Esophagus muscularis mucosa (tissue), 4 donors: ENCODE data around the gene USP19. TPM values are rescaled to one million over a fixed set of nuclear protein-coding genes. Genes with fewer than 3 reads are reported as not detected.

Experiments
- DNase-seq: peaks from one replicate; pipeline ENCODE4 v3.0.0-alpha.2; 2017; ENCODE audit errors: extremely low spot score
- H3K27ac ChIP-seq, 4 donors: fragments of 200-600 bp; sonication (generic); replicated peaks in 1 of 4; 1 replicate in 3 of 4; 2 replicates in 1 of 4; pipeline ENCODE4 v1.5.1; 2016 to 2019; ENCODE audit warnings: mild to moderate bottlenecking in 1 of 4
- H3K27me3 ChIP-seq, 4 donors: fragments of 200-600 bp; sonication (generic); one replicate each; pipeline versions ENCODE4 v1.5.1 to v1.6.0; 2016 to 2019
- H3K36me3 ChIP-seq, 4 donors: fragments of 200-600 bp; sonication (generic); one replicate each; pipeline ENCODE4 v1.5.1; 2016 to 2019
- H3K4me1 ChIP-seq, 4 donors: fragments of 200-600 bp; sonication (generic); one replicate each; pipeline ENCODE4 v1.5.1; 2016 to 2019
- H3K4me3 ChIP-seq, 4 donors: fragments of 200-600 bp; sonication (generic); 1 replicate in 2 of 4; 2 replicates in 2 of 4; pipeline ENCODE4 v1.5.1; 2016 to 2019; ENCODE audit warnings: mild to moderate bottlenecking in 4 of 4, moderate library complexity in 1 of 4
- H3K9me3 ChIP-seq, 4 donors: fragments of 200-600 bp; sonication (generic); 1 replicate in 3 of 4; 2 replicates in 1 of 4; pipeline ENCODE4 v1.5.1; 2016 to 2019
- CTCF ChIP-seq, 3 experiments: fragments of 200-600 bp in 2 of 3; fragments of 450-650 bp in 1 of 3; sonication (generic) in 2 of 3; IDR thresholded peaks; one replicate each; pipeline ENCODE4 v1.5.1; 2017 to 2019; ENCODE audit warnings: antibody characterized with exemption in 3 of 3, mild to moderate bottlenecking in 2 of 3, moderate library complexity in 1 of 3
- EP300 ChIP-seq: sonication (generic); formaldehyde crosslinking; IDR thresholded peaks from one replicate; pipeline ENCODE4 v1.6.1; 2017; ENCODE audit warnings: antibody characterized with exemption
- POLR2A ChIP-seq: fragments of 450-650 bp; IDR thresholded peaks from one replicate; pipeline ENCODE4 v1.6.1; 2017; ENCODE audit warnings: antibody characterized with exemption, moderate library complexity, mild to moderate bottlenecking, low read depth
- POLR2AphosphoS5 ChIP-seq, 2 donors: sonication (generic); formaldehyde crosslinking; IDR thresholded peaks; one replicate each; pipeline ENCODE4 v1.6.1; 2017; ENCODE audit warnings: antibody characterized with exemption in 2 of 2
- WGBS: methylation state at CpG from one replicate; pipeline ENCODE4 v1.1.5; 2018; 5-methylcytosine and 5-hydroxymethylcytosine counted together
- intact Hi-C: fragments of 100-400 bp; cut with DNase I; formaldehyde crosslinking; loops from one replicate; pipeline ENCODE4 v1.15.1; 2023
- total RNA-seq, 4 donors: library from RNA; depleted of rRNA; stranded (reverse); fragments of >200 nt; gene quantifications; one replicate each; pipeline versions ENCODE4 v1.1.0 to v1.2.1, GENCODE V29; 2016

USP19 gene
- total RNA-seq = 10 to 100 TPM; 57.5 to 64.4 (median 59.9) TPM

GRCh38 chr3:49120438-49121131, at the start of gene USP19:
TSS of gene USP19 (minus strand) at chr3:49120823. CDS start at chr3:49119145, 1,678 bp downstream.
- Histone ChIP-seq H3K4me1 (peaks cover 17 to 46% (median 30%) of the 10 kb centered on the region in 4 donors), H3K36me3 (peaks cover 73 to 84% (median 81%) of the 10 kb centered on the region in 4 donors), H3K27me3 (no peaks in the 10 kb centered on the region), H3K4me3 (peak within 1 kb of the TSS; percentile 72 to 97 (median 89)), H3K27ac (peak within 1 kb of the TSS; percentile 92 to 98 (median 94)), H3K9me3 (no peaks in the 10 kb centered on the region)
- 0% methylated on average over 21 of the region's 70 CpGs for WGBS
- intact Hi-C loops = no loop called here
- DNase-seq = peak; percentile 99
- TF ChIP-seq POLR2AphosphoS5 (IDR thresholded peaks at IDR 0.05) (peak; percentile 97 to 99), EP300 (no peak), CTCF (IDR thresholded peaks at IDR 0.05) (peak in 1 of 3 experiments; percentile 17), POLR2A (peak; percentile 75)

GRCh38 chr3:49166752-49167556, 46.3 kb upstream of the USP19 start:
- H3K27me3 ChIP-seq = no peaks in the 10 kb centered on the region
- 90% methylated on average over 3 of the region's 6 CpGs for WGBS
- peak overlapping the region; percentile 89 to 95 (median 94) for H3K27ac ChIP-seq
- peaks cover 13 to 28% (median 23%) of the 10 kb centered on the region in 4 donors for H3K36me3 ChIP-seq
- no peak for DNase-seq
- no peaks in the 10 kb centered on the region for H3K9me3 ChIP-seq
- intact Hi-C loops = no loop called here
- TF ChIP-seq EP300 = no peak
- TF ChIP-seq POLR2AphosphoS5 (IDR thresholded peaks at IDR 0.05) = no peak
- TF ChIP-seq POLR2A = no peak
- TF ChIP-seq CTCF (IDR thresholded peaks at IDR 0.05) = no peak
- peaks cover 22 to 49% (median 41%) of the 10 kb centered on the region in 4 donors for H3K4me1 ChIP-seq
- H3K4me3 ChIP-seq = peak overlapping the region; percentile 88 to 99 (median 94)

GRCh38 chr3:49165771-49166751, 45.4 kb upstream of the USP19 start, which contains the start of gene CCDC71:
TSS of gene CCDC71 (minus strand) at chr3:49166331. CDS start at chr3:49164208, 2,123 bp downstream.
- peaks cover 22 to 47% (median 40%) of the 10 kb centered on the region in 4 donors for H3K4me1 ChIP-seq
- WGBS = 3% methylated on average over 12 of the region's 69 CpGs
- intact Hi-C loops = no loop called here
- H3K36me3 ChIP-seq = peaks cover 13 to 33% (median 30%) of the 10 kb centered on the region in 4 donors
- TF ChIP-seq POLR2A (peak; percentile 48), CTCF (IDR thresholded peaks at IDR 0.05) (peak in 1 of 3 experiments; percentile 8), EP300 (no peak), POLR2AphosphoS5 (IDR thresholded peaks at IDR 0.05) (peak; percentile 81 to 88)
- H3K4me3 ChIP-seq = peak within 1 kb of the TSS; percentile 88 to 99 (median 94)
- no peaks in the 10 kb centered on the region for H3K9me3 ChIP-seq
- no peak for DNase-seq
- H3K27ac ChIP-seq = peak within 1 kb of the TSS; percentile 89 to 95 (median 94)
- H3K27me3 ChIP-seq = no peaks in the 10 kb centered on the region

GRCh38 chr3:49164983-49165720, 44.5 kb upstream of the USP19 start:
- intact Hi-C loops = no loop called here
- TF ChIP-seq EP300 (no peak), POLR2A (no peak), POLR2AphosphoS5 (IDR thresholded peaks at IDR 0.05) (no peak), CTCF (IDR thresholded peaks at IDR 0.05) (no peak)
- Histone ChIP-seq H3K27me3 (no peaks in the 10 kb centered on the region), H3K4me3 (peak overlapping the region; percentile 88 to 99 (median 94)), H3K4me1 (peaks cover 18 to 38% (median 31%) of the 10 kb centered on the region in 4 donors), H3K9me3 (no peaks in the 10 kb centered on the region), H3K36me3 (peaks cover 13 to 36% (median 30%) of the 10 kb centered on the region in 4 donors), H3K27ac (peak overlapping the region; percentile 89 to 95 (median 94))
- WGBS = 67% methylated on average over 1 of the region's 6 CpGs
- no peak for DNase-seq
